Gastroesophageal sphincter (tissue), 3 donors: ENCODE results near the gene VPS37C.

Experiments
- CTCF ChIP-seq, 4 experiments: fragments of 200-600 bp in 2 of 4; fragments of 450-650 bp in 2 of 4; sonication (generic) in 1 of 4; IDR thresholded peaks; one replicate each; pipeline ENCODE4 v1.5.1; 2017 to 2019; ENCODE audit warnings: antibody characterized with exemption in 4 of 4, mild to moderate bottlenecking in 2 of 4, moderate library complexity in 2 of 4
- POLR2A ChIP-seq, 2 donors: fragments of 450-650 bp; IDR thresholded peaks; one replicate each; pipeline ENCODE4 v1.6.1; 2017; ENCODE audit warnings: antibody characterized with exemption in 2 of 2, mild to moderate bottlenecking in 2 of 2, moderate library complexity in 1 of 2
- POLR2AphosphoS5 ChIP-seq: sonication (generic); formaldehyde crosslinking; IDR thresholded peaks from one replicate; pipeline ENCODE4 v1.6.1; 2017; ENCODE audit warnings: antibody characterized with exemption

- TF ChIP-seq POLR2A (IDR thresholded peaks at IDR 0.05) (no peak), POLR2AphosphoS5 (no peak), CTCF (IDR thresholded peaks at IDR 0.05) (no peak)
Measured at GRCh38 chr11:61157743-61158142, 3.5 kb downstream of the VPS37C start.
